A549 (cell line): ENCODE measurements around the gene CD40LG.

Source experiments
- CTCF ChIP-seq: fragments of >200 bp; sonication (Bioruptor Twin); formaldehyde crosslinking; IDR thresholded peaks from 3 replicates; pipeline ENCODE4 v1.5.1; 2016
- ESRRA ChIP-seq: fragments of 150-350 bp; IDR thresholded peaks from 2 replicates; pipeline ENCODE4 v1.6.1; 2014; ENCODE audit warnings: mild to moderate bottlenecking, low read length, borderline replicate concordance
- POLR2A ChIP-seq: IDR thresholded peaks from 2 replicates; pipeline ENCODE4 v1.6.1; 2012; ENCODE audit warnings: mild to moderate bottlenecking, low read length
- ZSCAN20 ChIP-seq: fragments of 250-450 bp; sonication (Bioruptor Pico); IDR thresholded peaks from 2 replicates; pipeline ENCODE4 v1.8.0; 2022; ENCODE audit warnings: mild to moderate bottlenecking, moderate library complexity

DNA sequence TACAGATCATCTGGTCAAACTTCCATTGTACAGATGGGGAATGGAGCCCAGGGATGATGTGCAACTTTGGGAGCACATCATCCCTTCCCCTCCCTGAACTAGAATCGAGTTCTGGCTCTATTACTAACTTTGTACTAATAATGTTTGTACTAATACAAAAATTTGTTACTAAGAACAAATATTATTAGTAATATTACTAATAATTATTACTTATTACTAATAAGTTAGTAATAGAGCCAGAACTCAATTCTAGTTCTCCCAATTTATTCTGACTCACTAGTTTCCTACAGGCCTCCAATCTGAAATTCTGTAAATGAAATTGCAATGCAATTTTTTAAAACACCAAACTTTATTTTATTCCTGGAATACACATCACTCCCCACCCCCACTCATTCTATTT is 47.9 kb upstream of the CD40LG start:
- TF ChIP-seq ZSCAN20 (CRISPR knock-in tag) (no peak), POLR2A (no peak), ESRRA (no peak), CTCF (no peak)
